Hypothalamus (tissue), 51 donors: Measurements from ENCODE around the gene TAL2.
"Not testable (repeated sequence)": the region's sequence is repeated elsewhere in the genome, so short reads cannot be mapped to it uniquely, and the experiment has no call there.

Source experiments
- DNase-seq, 51 donors: peaks; one replicate each; lab custom pipeline; 2025; lab: John Stamatoyannopoulos, UW

TAL2 gene

DNA sequence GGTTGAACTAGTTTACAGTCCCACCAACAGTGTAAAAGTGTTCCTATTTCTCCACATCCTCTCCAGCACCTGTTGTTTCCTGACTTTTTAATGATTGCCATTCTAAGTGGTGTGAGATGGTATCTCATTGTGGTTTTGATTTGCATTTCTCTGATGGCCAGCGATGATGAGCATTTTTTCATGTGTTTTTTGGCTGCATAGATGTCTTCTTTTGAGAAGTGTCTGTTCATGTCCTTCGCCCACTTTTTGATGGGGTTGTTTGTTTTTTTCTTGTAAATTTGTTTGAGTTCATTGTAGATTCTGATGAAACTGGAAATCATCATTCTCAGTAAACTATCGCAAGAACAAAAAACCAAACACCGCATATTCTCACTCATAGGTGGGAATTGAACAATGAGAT lies 41.4 kb downstream of the TAL2 start:
- not testable (repeated sequence) for DNase-seq

DNA sequence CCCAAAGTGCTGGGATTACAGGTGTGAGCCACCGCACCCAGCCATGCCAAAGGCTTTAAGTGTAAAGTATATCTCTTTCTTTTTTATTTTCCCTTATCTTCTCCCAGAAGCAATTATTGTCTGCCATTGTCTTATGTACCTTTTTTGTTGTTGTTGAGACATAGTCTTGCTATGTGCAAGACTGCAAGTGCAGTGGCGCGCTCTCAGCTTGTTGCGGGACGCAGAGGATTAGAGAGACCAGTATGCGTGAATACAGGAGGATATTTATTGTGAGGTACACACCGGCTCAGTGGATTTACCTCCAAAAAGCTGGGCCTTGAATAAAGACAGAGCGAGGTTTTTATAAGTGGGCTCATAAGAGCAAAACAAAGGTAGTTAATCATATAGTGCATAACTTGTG lies 43.9 kb downstream of the TAL2 start:
- no peak for DNase-seq

- no peak for DNase-seq
Measured at GRCh38 chr9:105708405-105708804, 46.1 kb downstream of the TAL2 start.

GRCh38 chr9:105710638-105711037 lies 48.4 kb downstream of the TAL2 start:
- no peak for DNase-seq

DNA sequence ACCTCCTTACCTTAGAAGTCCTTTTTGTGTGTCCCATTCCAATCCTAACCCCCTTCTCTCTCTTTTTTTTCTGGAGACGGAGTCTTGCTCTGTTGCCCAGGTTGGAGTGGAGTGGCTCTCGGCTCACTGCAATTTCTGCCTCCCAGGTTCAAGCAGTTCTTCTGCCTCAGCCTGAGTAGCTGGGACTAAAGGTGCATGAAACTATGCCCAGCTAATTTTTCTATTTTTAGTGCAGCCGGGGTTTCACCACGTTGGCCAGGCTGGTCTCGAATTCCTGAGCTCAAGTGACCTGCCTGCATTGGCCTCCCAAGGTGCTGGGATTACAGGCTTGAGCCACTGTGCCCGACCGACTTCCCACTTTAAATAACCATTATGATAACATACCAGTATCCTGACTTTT lies 49.6 kb downstream of the TAL2 start:
- no peak for DNase-seq

- no peak for DNase-seq
Measured at GRCh38 chr9:105712297-105712696, 50.0 kb downstream of the TAL2 start.
